HG03025 (cell line): ENCODE measurements around the gene TBL1XR1.

Experiments used
- ATAC-seq: cut with Tn5 transposase; IDR thresholded peaks from one replicate; pipeline ENCODE4 v1.9.1; 2021; ENCODE audit warnings: mild to moderate bottlenecking, moderate library complexity; ENCODE audit not compliant: unreplicated experiment, low FRiP score

TBL1XR1 gene

DNA sequence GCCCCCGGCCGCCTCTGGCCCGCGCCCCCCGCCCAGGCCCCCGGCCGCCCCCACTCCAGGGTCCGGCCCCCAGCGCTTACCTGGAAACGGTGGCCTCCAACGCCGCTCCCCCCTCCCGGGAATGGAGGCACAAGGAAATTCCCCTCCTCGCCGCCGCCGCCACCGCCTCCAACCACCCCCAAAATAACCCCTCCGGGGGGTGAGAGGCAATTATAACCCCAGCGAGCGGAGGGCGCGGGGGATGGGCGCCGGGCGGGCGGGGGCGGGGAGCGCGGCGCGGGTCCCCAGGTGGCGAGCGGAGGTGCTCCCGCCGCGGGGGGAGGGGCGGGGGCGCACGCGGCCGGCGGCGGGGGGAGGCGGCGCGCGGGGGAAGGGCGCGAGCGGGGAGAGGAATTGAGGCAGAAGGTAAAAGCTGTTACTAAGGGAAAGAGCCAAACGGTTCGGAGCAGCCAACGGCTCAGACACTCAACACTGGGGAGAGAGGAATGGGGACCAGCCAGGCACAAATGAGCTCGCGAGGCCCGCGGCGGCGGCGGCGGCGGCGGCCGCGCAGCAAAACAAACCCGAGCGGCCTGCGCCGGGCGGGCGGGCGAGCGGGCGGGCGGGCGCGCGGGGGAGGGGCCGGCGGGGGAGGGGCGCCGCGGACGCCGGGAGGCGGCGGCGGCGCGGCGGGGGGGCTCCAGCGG, at the start of gene TBL1XR1:
Gene TBL1XR1 (minus strand): TSS at position 442 of the 686 bp plus-strand sequence. CDS start 132,505 bp downstream, outside the sequence.
- ATAC-seq, result peak; percentile 40

DNA sequence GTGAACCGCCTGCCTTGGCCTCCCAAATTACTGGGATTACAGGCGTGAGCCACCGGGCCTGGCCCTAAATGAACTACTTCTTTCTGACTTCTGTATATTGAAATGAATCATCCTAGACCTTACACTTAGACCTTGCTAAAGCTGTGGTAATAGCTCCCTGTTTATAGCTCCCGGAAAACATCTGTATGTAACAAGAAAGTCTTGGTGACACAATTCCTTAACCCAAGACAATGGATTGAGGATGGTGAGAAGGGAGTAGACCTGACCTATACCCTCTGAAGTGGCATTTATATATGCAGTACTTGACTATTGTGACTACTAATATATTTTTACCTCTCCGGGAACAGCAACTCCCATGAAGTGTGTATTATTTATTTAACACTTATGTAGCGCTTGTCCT, 48.0 kb upstream of the TBL1XR1 start:
- no peak for ATAC-seq

- ATAC-seq, result no peak
These were observed 47.3 kb upstream of the TBL1XR1 start for GRCh38 chr3:177244606-177245005.

DNA sequence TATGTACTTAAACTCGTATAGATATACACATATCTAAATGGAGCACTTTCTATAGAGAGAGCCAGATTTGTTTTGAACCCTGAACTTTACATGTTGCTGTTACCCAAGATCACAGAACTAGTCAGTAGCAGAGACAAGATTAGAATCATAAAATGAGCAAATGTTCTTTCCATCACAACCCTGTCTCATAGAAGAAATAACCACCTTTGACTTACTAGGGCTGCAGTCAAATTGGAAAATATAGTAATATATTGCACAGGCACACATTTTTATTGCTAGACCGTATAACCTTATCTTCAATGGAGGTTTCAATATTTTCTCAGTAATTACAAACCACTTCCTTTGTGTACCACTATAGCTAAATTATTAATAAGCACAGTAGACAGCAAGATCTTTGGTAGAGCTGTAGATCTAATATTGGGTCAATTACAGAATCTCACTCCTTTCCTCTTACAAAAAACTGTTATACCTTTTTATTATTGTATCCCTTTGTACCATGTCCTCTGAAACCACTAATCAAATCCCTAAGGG, 41.5 kb upstream of the TBL1XR1 start:
- no peak for ATAC-seq

- ATAC-seq, result no peak
These were observed 39.9 kb upstream of the TBL1XR1 start for GRCh38 chr3:177237206-177237605.

DNA sequence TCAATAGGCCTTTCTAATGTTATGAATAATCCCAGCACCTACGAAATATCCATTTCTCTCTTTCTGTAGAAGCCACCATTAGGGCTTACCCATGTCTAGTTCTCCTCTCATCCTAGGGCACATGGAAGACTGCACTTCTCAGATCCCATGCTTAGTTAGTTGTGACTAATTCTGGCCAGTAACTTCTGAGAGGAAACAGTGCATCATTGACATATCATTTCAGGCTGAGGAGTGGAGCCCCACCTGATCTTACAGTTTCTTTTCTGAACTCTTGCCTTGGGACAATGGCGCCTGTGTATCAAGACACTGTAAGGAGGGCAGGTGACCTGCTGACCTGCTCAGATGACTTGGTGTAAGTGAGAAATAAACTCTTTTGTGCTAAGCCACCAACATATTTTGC, 39.4 kb upstream of the TBL1XR1 start:
- ATAC-seq, result no peak

- no peak for ATAC-seq
These were observed 36.8 kb upstream of the TBL1XR1 start for GRCh38 chr3:177234121-177234520.

GRCh38 chr3:177231242-177231641, 34.0 kb upstream of the TBL1XR1 start:
- no peak for ATAC-seq

- ATAC-seq, result no peak
These were observed 33.4 kb upstream of the TBL1XR1 start for GRCh38 chr3:177230641-177231040.

- ATAC-seq, result no peak
These were observed 32.5 kb upstream of the TBL1XR1 start for GRCh38 chr3:177229791-177230190.

- ATAC-seq, result no peak
These were observed 31.4 kb upstream of the TBL1XR1 start for GRCh38 chr3:177228601-177229190.

- no peak for ATAC-seq
These were observed 27.1 kb upstream of the TBL1XR1 start for GRCh38 chr3:177224414-177224813.

DNA sequence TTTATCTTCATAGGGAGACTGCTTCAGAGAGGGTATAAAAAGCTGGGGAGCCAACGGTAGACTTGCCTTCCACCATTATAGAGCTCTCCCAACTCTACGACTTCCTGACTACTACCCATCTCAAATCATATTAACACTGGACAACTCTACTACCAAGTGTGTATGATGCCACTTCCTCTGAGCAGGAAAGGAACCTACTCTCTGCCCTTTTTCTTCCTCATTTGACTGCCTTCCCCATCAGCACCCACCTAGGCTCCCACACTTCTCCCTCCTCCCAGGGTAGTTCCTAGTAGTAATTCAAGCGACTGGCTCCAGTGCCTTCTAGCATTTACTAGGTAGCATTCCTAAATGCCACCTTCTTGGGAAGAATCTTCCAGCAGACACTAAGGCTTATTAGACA, 24.5 kb upstream of the TBL1XR1 start:
- ATAC-seq, result no peak

- no peak for ATAC-seq
These were observed 23.1 kb upstream of the TBL1XR1 start for GRCh38 chr3:177220136-177220974.

DNA sequence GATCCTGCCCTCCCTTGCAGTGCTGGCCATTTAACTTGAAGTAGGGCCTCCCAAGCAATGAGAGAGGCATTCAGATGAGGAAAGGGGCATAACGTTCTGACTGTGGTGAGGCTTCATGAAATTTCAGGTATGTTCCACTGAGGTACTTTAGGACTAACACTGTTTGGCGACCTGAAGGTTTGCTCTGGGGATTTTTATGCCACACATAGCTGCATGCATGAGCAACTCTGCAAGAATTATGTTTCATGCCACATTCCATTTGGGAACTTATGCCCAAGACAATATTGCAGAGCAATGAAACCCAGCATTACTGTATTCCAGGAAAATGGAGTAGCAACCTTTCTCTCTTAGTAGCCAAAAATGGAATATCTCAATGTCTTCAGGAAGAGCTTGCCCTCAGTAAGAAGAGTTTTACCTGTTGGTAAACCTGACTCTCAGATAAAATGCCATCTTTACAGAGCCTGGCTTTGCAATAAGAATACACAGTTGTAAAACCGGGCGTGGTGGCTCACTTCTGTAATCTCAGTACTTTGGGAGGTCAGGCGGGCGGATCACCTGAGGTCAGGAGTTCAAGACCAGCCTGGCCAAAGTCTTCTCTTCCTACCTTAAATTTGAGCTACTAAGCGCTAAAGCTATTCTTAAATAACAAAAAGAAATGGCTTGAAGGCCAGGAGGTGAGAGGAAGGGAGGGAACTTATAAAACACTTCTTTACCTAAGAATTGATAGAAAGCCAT, 16.7 kb upstream of the TBL1XR1 start:
- ATAC-seq, result no peak

GRCh38 chr3:177212756-177213155, 15.5 kb upstream of the TBL1XR1 start:
- ATAC-seq, result no peak

DNA sequence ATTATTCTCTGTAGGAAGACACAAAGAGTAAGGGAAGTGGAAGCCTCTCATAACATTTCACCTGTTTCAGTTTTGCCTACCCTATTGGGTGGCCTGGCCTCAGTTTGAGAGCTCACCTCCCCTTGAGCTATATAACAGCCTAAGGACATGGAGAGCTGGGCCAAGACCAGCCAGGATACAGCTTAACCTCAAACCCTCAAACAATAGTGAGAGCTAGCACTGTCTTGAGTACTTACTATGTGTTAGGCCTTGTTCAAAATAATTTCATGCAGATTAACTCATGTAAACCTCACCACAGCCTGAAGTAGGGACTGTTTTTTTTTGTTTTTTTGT, 15.0 kb upstream of the TBL1XR1 start:
- ATAC-seq, result no peak

- no peak for ATAC-seq
These were observed 14.4 kb upstream of the TBL1XR1 start for GRCh38 chr3:177211503-177212277.

- ATAC-seq, result no peak
These were observed 13.6 kb upstream of the TBL1XR1 start for GRCh38 chr3:177210744-177211502.
